Measurements from ENCODE around the gene ARF1.

Gene ARF1

GRCh38 chr1:228091084-228091483, 8.6 kb downstream of the ARF1 start:
- H3K4me3 ChIP-seq, result no peak overlapping the region
- no peak for DNase-seq (ENCODE audit: low read depth, low spot score)
- H3K27ac ChIP-seq, result no peak overlapping the region
- TF ChIP-seq POLR2AphosphoS5 (IDR thresholded peaks at IDR 0.05; ENCODE audit: borderline replicate concordance, low read depth, low read length), result no peak
- no peak overlapping the region for H3K9ac ChIP-seq (ENCODE audit: insufficient read length)
- H3K9me3 ChIP-seq (ENCODE audit: low read depth, low read length), result no peaks in the 10 kb centered on the region
- H3K36me3 ChIP-seq (ENCODE audit: insufficient read depth, low read length), result peaks cover 87% of the 10 kb centered on the region

GRCh38 chr1:228092342-228093049, 10.0 kb downstream of the ARF1 start:
- H3K27ac ChIP-seq, result no peak overlapping the region
- H3K4me3 ChIP-seq, result no peak overlapping the region
- DNase-seq (ENCODE audit: low read depth, low spot score), result no peak
- H3K9ac ChIP-seq (ENCODE audit: insufficient read length), result no peak overlapping the region
- no peaks in the 10 kb centered on the region for H3K9me3 ChIP-seq (ENCODE audit: low read depth, low read length)
- TF ChIP-seq FOXP2 (optimal IDR thresholded peaks at IDR 0.05; ENCODE audit: control extremely low read depth, extremely low read length, insufficient read depth) (no peak), EZH2 (IDR thresholded peaks at IDR 0.05) (no peak), POLR2AphosphoS5 (IDR thresholded peaks at IDR 0.05; ENCODE audit: borderline replicate concordance, low read depth, low read length) (no peak)
- H3K36me3 ChIP-seq (ENCODE audit: insufficient read depth, low read length), result peaks cover 83% of the 10 kb centered on the region

GRCh38 chr1:228093050-228093906, 10.8 kb downstream of the ARF1 start:
- Histone ChIP-seq H3K36me3 (ENCODE audit: insufficient read depth, low read length) (peaks cover 83% of the 10 kb centered on the region), H3K9ac (ENCODE audit: insufficient read length) (no peak overlapping the region), H3K9me3 (ENCODE audit: low read depth, low read length) (no peaks in the 10 kb centered on the region), H3K27ac (no peak overlapping the region), H3K4me3 (no peak overlapping the region)
- DNase-seq (ENCODE audit: low read depth, low spot score), result no peak
- TF ChIP-seq FOXP2 (optimal IDR thresholded peaks at IDR 0.05; ENCODE audit: control extremely low read depth, extremely low read length, insufficient read depth) (no peak), POLR2AphosphoS5 (IDR thresholded peaks at IDR 0.05; ENCODE audit: borderline replicate concordance, low read depth, low read length) (no peak), EZH2 (IDR thresholded peaks at IDR 0.05) (no peak)

- H3K36me3 ChIP-seq (ENCODE audit: insufficient read depth, low read length), result peaks cover 83% of the 10 kb centered on the region
- no peaks in the 10 kb centered on the region for H3K9me3 ChIP-seq (ENCODE audit: low read depth, low read length)
- H3K4me3 ChIP-seq, result no peak overlapping the region
- TF ChIP-seq EZH2 (IDR thresholded peaks at IDR 0.05) (no peak), POLR2AphosphoS5 (IDR thresholded peaks at IDR 0.05; ENCODE audit: borderline replicate concordance, low read depth, low read length) (no peak), FOXP2 (optimal IDR thresholded peaks at IDR 0.05; ENCODE audit: control extremely low read depth, extremely low read length, insufficient read depth) (no peak)
- no peak for DNase-seq (ENCODE audit: low read depth, low spot score)
- H3K27ac ChIP-seq, result no peak overlapping the region
- no peak overlapping the region for H3K9ac ChIP-seq (ENCODE audit: insufficient read length)
Measured at GRCh38 chr1:228094432-228095016, 12.0 kb downstream of the ARF1 start.

- Histone ChIP-seq H3K36me3 (ENCODE audit: insufficient read depth, low read length) (peaks cover 83% of the 10 kb centered on the region), H3K4me3 (no peak overlapping the region), H3K27ac (no peak overlapping the region), H3K9ac (ENCODE audit: insufficient read length) (no peak overlapping the region), H3K9me3 (ENCODE audit: low read depth, low read length) (no peaks in the 10 kb centered on the region)
- TF ChIP-seq FOXP2 (optimal IDR thresholded peaks at IDR 0.05; ENCODE audit: control extremely low read depth, extremely low read length, insufficient read depth) (no peak), EZH2 (IDR thresholded peaks at IDR 0.05) (no peak), POLR2AphosphoS5 (IDR thresholded peaks at IDR 0.05; ENCODE audit: borderline replicate concordance, low read depth, low read length) (no peak)
- DNase-seq (ENCODE audit: low read depth, low spot score), result no peak
Measured at GRCh38 chr1:228095161-228095560, 12.7 kb downstream of the ARF1 start.

- no peak for DNase-seq (ENCODE audit: low read depth, low spot score)
- no peak overlapping the region for H3K4me3 ChIP-seq
- H3K27ac ChIP-seq, result no peak overlapping the region
- H3K9ac ChIP-seq (ENCODE audit: insufficient read length), result no peak overlapping the region
- no peaks in the 10 kb centered on the region for H3K9me3 ChIP-seq (ENCODE audit: low read depth, low read length)
- no peak for TF ChIP-seq EZH2 (IDR thresholded peaks at IDR 0.05)
- no peak for TF ChIP-seq FOXP2 (optimal IDR thresholded peaks at IDR 0.05; ENCODE audit: control extremely low read depth, extremely low read length, insufficient read depth)
- TF ChIP-seq POLR2AphosphoS5 (IDR thresholded peaks at IDR 0.05; ENCODE audit: borderline replicate concordance, low read depth, low read length), result no peak
- H3K36me3 ChIP-seq (ENCODE audit: insufficient read depth, low read length), result peaks cover 75% of the 10 kb centered on the region
Measured at GRCh38 chr1:228095938-228096337, 13.4 kb downstream of the ARF1 start.

GRCh38 chr1:228096416-228097332, 14.2 kb downstream of the ARF1 start:
- Histone ChIP-seq H3K9ac (ENCODE audit: insufficient read length) (no peak overlapping the region), H3K4me3 (no peak overlapping the region), H3K27ac (no peak overlapping the region), H3K9me3 (ENCODE audit: low read depth, low read length) (no peaks in the 10 kb centered on the region), H3K36me3 (ENCODE audit: insufficient read depth, low read length) (peaks cover 68% of the 10 kb centered on the region)
- TF ChIP-seq EZH2 (IDR thresholded peaks at IDR 0.05), result no peak
- TF ChIP-seq POLR2AphosphoS5 (IDR thresholded peaks at IDR 0.05; ENCODE audit: borderline replicate concordance, low read depth, low read length), result no peak
- TF ChIP-seq FOXP2 (optimal IDR thresholded peaks at IDR 0.05; ENCODE audit: control extremely low read depth, extremely low read length, insufficient read depth), result no peak
- DNase-seq (ENCODE audit: low read depth, low spot score), result no peak
